Central memory CD8-positive, alpha-beta T cell (primary cell): Measurements from ENCODE around the gene SLC66A3.

Experiments used
- ATAC-seq: fragments of 150-1000 bp; cut with Tn5 transposase; replicated peaks from 2 replicates; pipeline ENCODE4 v1.10.0; 2022; ENCODE audit warnings: mild to moderate bottlenecking, moderate FRiP score, moderate number of reproducible peaks; ENCODE audit not compliant: poor library complexity, severe bottlenecking; ENCODE audit errors: extremely low read depth
- DNase-seq, 2 donors: peaks; one replicate each; pipeline ENCODE4 v3.0.0; 2021; ENCODE audit warnings: low spot score in 2 of 2
- H3K27ac Mint-ChIP-seq: one replicate; pipeline ENCODE4 v1.8.0; 2022; ENCODE audit warnings: low read depth, mild to moderate bottlenecking, moderate library complexity, mixed read lengths
- H3K27me3 Mint-ChIP-seq: one replicate; pipeline ENCODE4 v1.8.0; 2022; ENCODE audit warnings: mixed read lengths
- H3K36me3 Mint-ChIP-seq: one replicate; pipeline ENCODE4 v1.8.0; 2022; ENCODE audit warnings: mild to moderate bottlenecking, moderate library complexity, mixed read lengths; ENCODE audit not compliant: insufficient read depth
- H3K4me1 Mint-ChIP-seq: one replicate; pipeline ENCODE4 v1.8.0; 2022; ENCODE audit warnings: mixed read lengths
- H3K4me3 Mint-ChIP-seq: one replicate; pipeline ENCODE4 v1.8.0; 2022; ENCODE audit warnings: mild to moderate bottlenecking, moderate library complexity, mixed read lengths
- H3K9me3 Mint-ChIP-seq: one replicate; pipeline ENCODE4 v1.8.0; 2022; ENCODE audit warnings: mixed read lengths

The SLC66A3 gene

DNA sequence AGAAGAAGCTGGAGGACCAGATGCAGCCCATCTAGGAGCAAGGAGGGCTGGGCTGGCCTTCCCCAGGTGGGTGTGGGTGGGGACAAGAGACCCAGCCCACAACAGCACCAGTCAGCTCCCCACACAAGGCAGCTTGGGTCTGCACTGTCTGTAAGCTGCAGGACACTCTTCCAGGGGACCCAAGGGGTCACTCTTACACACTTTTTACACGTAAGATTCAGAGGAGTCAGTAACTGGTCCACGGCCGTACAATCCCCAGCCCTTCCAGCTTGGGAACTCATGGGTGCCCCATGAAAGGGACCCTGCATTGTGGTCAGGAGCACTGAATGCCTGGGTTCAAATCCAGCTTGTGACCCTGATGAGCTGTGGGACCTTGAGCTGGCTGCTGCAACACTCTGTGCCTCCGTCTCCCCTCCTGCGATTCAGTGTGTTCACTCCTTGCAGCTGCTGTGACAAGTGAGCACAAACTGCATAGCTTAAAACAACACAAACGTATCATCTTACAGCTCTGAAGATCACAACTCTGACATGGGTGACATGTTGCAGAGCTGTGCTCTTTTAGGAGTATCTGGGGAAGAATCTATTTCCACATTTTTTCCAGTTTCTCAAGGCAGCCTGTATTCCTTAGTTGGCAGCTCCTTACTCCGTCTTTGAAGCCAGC is 11.1 kb upstream of the SLC66A3 start:
- no peaks in the 10 kb centered on the region for H3K9me3 Mint-ChIP-seq
- no peak for DNase-seq
- peaks cover 4% of the 10 kb centered on the region for H3K36me3 Mint-ChIP-seq
- H3K27ac Mint-ChIP-seq = no peak overlapping the region
- ATAC-seq = no peak
- H3K27me3 Mint-ChIP-seq = peaks cover 33% of the 10 kb centered on the region
- H3K4me1 Mint-ChIP-seq = no peaks in the 10 kb centered on the region
- no peak overlapping the region for H3K4me3 Mint-ChIP-seq

DNA sequence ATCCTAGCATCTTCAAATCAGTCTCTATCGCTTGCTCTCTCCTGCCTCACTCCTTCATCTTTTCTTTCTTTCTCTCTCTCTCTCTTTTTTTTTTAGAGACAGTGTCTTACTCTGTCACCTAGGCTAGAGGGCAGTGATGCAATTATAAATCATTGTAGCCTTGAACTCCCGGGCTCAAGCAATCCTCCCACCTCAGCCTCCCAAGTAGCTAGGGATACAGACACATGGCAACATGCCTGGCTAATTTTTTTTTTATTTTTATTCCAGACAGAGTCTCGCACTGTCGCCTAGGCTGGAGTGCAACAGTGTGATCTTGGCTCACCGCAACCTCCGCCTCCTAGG is 10.6 kb upstream of the SLC66A3 start:
- peaks cover 4% of the 10 kb centered on the region for H3K36me3 Mint-ChIP-seq
- no peak overlapping the region for H3K27ac Mint-ChIP-seq
- no peaks in the 10 kb centered on the region for H3K9me3 Mint-ChIP-seq
- H3K4me3 Mint-ChIP-seq = no peak overlapping the region
- ATAC-seq (no peak), DNase-seq (no peak)
- no peaks in the 10 kb centered on the region for H3K4me1 Mint-ChIP-seq
- H3K27me3 Mint-ChIP-seq = peaks cover 33% of the 10 kb centered on the region

DNA sequence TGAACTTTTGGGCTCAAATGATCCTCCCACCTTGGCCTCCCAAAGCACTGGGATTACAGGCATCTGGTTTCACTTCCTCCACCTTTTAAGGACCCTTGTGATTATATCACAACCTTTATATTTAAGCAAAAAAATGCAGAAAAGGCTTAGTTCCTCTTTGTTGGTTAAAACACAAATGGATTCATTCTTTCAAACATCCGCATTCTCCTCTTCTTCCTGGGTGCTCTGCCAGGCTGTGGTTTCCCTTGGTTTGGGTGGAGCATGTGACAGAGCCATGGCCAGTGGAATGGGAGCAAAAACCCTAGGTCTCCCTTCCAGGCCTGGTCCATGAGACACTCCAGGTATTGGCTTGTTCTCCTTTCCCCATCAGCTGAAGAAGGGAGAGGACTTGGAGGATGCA is 9.9 kb upstream of the SLC66A3 start:
- Mint-ChIP-seq H3K4me1 (no peaks in the 10 kb centered on the region), H3K27ac (no peak overlapping the region), H3K4me3 (no peak overlapping the region), H3K27me3 (peaks cover 33% of the 10 kb centered on the region), H3K36me3 (peaks cover 4% of the 10 kb centered on the region), H3K9me3 (no peaks in the 10 kb centered on the region)
- DNase-seq (no peak), ATAC-seq (no peak)

DNA sequence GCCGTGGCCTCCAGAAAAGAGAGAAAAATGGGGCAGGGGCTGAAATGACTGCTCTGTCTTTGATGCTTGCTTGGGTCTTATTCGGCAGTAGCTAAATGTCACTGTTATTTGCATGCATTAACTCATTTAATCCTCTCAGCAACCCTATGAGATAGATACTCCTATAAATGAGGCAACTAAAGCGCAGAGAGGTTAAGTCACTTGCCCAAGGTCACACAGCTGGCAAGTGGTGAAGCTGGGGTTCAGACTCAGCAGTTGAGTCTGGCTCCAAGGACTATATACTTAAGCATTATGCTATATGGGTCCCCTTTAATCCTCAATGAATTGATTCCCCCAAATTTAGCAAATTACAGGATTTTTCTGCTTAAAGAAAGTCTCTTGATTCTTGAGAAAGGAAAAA is 9.2 kb upstream of the SLC66A3 start:
- DNase-seq = no peak
- Mint-ChIP-seq H3K9me3 (no peaks in the 10 kb centered on the region), H3K36me3 (peaks cover 4% of the 10 kb centered on the region), H3K27me3 (peaks cover 26% of the 10 kb centered on the region), H3K27ac (no peak overlapping the region), H3K4me1 (no peaks in the 10 kb centered on the region), H3K4me3 (no peak overlapping the region)
- no peak for ATAC-seq

DNA sequence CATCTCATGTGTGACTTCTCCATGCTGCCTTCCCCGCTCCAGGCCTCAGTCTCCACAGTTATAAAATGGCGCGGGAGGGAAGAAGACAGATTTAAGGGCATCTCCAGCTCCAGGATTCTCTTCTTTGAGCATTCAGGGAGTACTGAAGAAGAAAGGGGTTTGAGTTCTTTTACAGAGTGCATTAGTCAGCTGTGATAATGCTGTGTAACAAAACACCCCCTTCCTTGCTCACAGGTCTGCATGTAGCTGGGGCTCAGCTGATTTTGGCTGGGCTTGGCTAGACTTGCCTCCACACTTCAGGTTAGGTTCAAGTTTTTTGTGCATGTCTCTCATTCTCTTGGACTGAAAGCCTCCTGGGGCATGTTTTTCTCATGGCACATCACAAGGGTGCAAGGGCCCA is 8.0 kb upstream of the SLC66A3 start:
- no peak overlapping the region for H3K4me3 Mint-ChIP-seq
- H3K9me3 Mint-ChIP-seq = no peaks in the 10 kb centered on the region
- no peak overlapping the region for H3K27ac Mint-ChIP-seq
- H3K4me1 Mint-ChIP-seq = no peaks in the 10 kb centered on the region
- DNase-seq = no peak
- H3K36me3 Mint-ChIP-seq = no peaks in the 10 kb centered on the region
- peaks cover 14% of the 10 kb centered on the region for H3K27me3 Mint-ChIP-seq
- ATAC-seq = no peak

DNA sequence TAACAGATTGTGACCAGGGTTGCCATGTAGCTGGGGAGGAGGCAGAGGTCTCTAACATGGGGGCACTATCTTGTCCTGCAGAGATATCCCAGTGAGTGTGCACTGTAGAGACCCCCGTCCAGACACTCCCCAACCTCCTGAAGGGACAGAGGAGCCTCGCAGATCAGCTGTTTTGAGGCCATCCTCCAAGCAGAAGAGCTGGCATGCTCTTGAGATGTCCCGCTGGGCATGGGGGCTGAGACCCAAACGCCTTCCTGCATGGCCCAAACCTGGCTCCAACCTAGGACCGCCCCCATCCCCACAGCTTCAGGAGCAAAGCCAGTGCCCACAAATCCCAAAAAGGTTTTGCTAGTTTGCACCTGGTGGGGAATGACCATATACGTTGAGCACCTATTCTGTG is 2.7 kb upstream of the SLC66A3 start:
- no peaks in the 10 kb centered on the region for H3K27me3 Mint-ChIP-seq
- no peaks in the 10 kb centered on the region for H3K9me3 Mint-ChIP-seq
- ATAC-seq = no peak
- no peak overlapping the region for H3K4me3 Mint-ChIP-seq
- H3K27ac Mint-ChIP-seq = no peak overlapping the region
- peaks cover 11% of the 10 kb centered on the region for H3K4me1 Mint-ChIP-seq
- DNase-seq = no peak
- H3K36me3 Mint-ChIP-seq = peaks cover 4% of the 10 kb centered on the region

DNA sequence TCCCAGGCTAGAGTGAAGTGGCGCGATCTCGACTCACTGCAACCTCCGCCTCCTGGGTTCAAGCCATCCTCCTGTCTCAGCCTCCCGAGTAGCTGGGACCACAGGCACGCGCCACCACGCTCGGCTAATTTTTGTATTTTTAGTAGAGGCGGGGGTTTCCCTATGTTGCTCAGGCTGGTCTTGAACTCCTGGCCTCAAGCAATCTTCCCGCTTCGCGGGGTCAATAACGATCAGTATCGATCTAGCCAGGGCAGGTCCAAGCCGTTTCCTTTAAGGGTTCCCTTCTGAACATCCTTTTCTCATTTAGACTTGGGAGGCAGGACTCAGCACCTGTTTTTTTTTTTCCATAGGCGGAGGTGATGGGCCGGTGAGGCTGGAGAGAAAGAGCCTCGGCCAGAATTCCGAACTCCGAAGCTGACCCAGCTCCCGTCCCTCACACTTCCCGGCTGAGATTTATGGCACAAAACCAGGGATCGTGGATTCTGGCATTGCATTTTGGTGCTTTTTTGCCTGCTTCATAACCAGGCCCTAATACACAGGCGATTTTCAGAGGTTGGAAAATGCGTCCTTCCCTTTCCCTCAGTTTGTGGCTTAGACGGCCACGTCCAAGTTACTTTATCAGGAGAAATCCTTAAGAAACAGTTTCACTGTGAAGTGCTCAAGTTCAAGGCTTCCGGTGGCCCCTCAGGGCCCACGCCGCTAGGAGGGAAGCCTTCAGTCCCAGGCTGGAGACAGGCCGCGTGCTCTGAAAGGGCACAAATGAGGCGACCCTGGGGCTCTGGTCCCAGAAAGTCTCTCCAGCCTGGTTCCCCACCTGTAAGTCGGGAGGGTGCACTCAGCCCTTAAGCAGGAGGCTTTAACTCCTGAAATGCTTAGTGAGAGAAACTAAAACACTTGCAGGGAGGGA is 998 bp upstream of the SLC66A3 start:
- no peaks in the 10 kb centered on the region for H3K27me3 Mint-ChIP-seq
- DNase-seq (peak in 1 of 2 donors; percentile 32), ATAC-seq (no peak)
- H3K27ac Mint-ChIP-seq = peak overlapping the region; percentile 83
- H3K36me3 Mint-ChIP-seq = peaks cover 4% of the 10 kb centered on the region
- H3K4me1 Mint-ChIP-seq = peaks cover 16% of the 10 kb centered on the region
- peak overlapping the region; percentile 81 for H3K4me3 Mint-ChIP-seq
- H3K9me3 Mint-ChIP-seq = no peaks in the 10 kb centered on the region

DNA sequence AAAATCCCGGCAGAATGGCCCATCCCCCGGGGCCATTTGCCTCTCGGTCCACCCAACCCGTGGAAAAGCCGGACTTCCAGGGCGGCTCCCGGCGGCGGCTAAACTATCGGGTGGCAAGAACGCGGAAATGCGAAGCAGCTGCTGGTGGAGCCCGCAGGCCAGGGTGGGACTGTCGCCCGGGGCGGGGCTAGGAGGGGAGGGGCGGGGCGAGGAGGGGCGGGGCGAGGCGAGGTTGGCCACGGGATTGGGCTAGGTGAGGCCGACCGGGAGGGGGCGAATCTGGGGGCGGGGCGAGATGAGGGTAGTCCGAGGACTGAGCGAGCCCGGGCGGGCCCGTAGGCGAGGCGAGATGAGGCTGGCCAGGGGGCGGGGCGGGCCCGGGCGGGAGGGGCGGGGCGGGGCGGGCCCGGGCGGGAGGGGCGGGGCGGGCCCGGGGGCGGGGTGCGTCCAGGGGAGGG is 315 bp upstream of the SLC66A3 start:
- H3K36me3 Mint-ChIP-seq = peaks cover 4% of the 10 kb centered on the region
- H3K27ac Mint-ChIP-seq = peak overlapping the region; percentile 83
- peak; percentile 94 for ATAC-seq

DNA sequence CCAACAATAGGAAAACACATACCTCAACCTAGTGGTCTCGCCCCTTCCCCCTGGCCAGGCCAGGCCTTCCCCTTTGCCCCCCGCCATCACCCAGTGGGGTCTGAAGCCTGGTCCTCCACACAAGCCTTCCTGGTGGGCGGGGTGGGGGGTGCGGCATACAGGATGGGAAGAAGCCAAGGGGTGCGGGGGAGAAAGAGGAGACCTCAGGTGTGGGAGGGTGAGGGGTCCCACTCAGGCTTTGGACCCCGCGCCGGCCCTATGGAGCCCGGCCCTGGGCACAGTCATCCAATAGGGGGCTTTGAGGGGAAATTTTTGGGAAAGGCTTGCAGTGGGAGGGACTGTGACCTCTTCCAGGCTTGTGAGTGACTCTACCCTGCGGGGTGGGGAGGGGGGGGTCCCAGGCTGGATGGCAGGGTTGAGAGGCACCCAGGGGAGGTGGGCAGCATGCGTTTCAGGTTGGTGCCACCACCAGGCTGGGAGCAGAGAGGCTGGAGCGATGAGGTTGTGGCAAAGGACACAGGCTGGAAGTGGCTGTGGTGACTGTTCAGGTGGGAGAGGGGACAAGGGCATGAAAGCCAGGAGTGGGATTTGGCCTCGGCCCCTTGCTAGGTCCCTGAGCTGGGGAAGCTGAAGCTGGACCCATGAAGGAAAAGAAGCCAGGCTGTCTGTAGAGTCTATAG is 1.3 kb downstream of the SLC66A3 start:
- Mint-ChIP-seq H3K36me3 (peaks cover 4% of the 10 kb centered on the region), H3K4me1 (peaks cover 34% of the 10 kb centered on the region), H3K4me3 (peak overlapping the region; percentile 81), H3K27ac (no peak overlapping the region), H3K27me3 (no peaks in the 10 kb centered on the region), H3K9me3 (no peaks in the 10 kb centered on the region)
- ATAC-seq (no peak), DNase-seq (no peak)

More for the DNA sequence above, 315 bp upstream of the SLC66A3 start:
- no peaks in the 10 kb centered on the region for H3K9me3 Mint-ChIP-seq
- H3K4me3 Mint-ChIP-seq = peak overlapping the region; percentile 81
- no peaks in the 10 kb centered on the region for H3K27me3 Mint-ChIP-seq
- peak; percentile 92 to 94 for DNase-seq
- peaks cover 22% of the 10 kb centered on the region for H3K4me1 Mint-ChIP-seq

DNA sequence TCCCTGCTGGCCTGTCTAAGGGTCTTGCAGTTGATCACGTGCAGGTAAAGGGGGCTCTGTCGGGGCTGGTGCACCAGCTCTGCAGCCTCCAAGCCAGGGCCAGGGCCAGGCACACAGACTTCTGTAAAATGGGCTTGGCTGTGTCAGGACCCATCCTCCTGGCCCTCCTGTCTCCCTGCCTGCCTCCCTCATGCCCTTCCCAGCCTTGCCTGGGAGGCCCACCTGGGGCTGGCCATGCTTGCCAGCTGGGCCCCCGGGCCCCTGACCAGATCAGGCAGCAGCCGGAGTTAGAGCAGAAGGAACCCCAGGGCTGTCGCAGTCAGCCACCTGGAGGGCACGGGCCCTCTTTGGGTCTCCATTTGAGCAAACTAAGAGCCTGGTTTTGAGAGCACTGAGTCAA is 2.0 kb downstream of the SLC66A3 start:
- Mint-ChIP-seq H3K36me3 (peaks cover 6% of the 10 kb centered on the region), H3K27me3 (no peaks in the 10 kb centered on the region), H3K27ac (peak overlapping the region; percentile 65), H3K4me1 (peaks cover 34% of the 10 kb centered on the region), H3K9me3 (no peaks in the 10 kb centered on the region), H3K4me3 (peak overlapping the region; percentile 29)
- ATAC-seq (no peak), DNase-seq (no peak)

DNA sequence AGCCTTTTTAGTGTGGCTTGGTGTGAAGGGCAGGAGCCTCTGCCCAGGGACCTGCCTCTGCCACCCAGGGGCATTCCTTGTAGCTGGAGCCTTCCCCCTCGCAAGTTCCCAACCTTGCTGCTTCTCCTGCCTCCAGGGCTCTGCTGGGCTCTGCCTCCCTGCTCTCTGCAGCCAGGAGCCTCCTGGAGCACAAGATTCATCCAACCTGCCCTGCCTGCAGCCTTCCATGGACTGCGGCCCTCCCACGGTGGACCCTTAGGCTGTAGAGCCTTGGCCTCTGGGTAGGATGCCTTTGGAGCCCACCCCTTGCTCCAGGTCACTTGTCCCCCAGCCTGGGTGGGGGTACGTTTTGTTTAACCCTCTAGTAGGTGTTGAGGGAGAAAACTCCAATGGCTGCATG is 2.5 kb downstream of the SLC66A3 start:
- ATAC-seq (no peak), DNase-seq (no peak)
- Mint-ChIP-seq H3K36me3 (peaks cover 6% of the 10 kb centered on the region), H3K9me3 (no peaks in the 10 kb centered on the region), H3K4me1 (peaks cover 34% of the 10 kb centered on the region), H3K4me3 (no peak overlapping the region), H3K27me3 (no peaks in the 10 kb centered on the region), H3K27ac (peak overlapping the region; percentile 65)

DNA sequence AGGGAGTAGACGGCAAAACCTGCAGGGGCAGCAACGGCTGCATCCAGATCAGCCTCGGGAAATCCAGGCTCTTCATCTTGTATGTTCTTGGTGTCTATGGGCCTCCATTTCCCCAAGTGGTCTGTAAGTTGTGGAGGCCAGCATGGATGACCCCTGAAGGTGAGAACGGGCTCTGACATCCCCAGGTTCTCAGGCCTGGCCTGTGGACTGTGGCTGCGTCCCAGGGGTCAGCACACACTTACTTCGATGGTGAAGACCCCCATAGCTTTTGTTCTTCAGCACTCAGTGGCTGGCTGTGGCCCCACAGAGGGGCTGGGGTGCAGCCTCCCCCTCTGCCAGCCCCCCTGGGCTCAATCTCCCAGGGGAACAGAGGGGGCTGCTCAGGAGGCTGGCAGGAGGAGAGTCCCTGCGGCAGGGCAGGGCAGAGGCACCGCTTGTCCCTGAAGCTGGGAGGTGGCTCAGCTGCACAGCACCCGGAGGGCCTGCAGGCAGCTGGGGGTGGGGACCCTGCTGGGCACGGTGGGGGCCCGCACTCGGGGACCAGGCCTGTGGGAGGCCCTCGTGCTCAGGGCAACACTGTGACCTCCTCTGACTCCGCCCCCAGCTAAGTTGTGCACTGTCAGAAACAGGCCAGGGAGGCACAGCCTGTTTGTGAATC is 3.8 kb downstream of the SLC66A3 start:
- Mint-ChIP-seq H3K4me3 (no peak overlapping the region), H3K27me3 (no peaks in the 10 kb centered on the region), H3K4me1 (peaks cover 34% of the 10 kb centered on the region), H3K27ac (peak overlapping the region; percentile 86), H3K9me3 (no peaks in the 10 kb centered on the region), H3K36me3 (peaks cover 8% of the 10 kb centered on the region)
- DNase-seq (no peak), ATAC-seq (no peak)
